Hepatocyte (in vitro differentiated cells): ENCODE results near the gene CEACAM7. TPM values are rescaled to one million over a fixed set of nuclear protein-coding genes. Genes with fewer than 3 reads are reported as not detected.

Experiments
- DNase-seq: peaks from one replicate; pipeline ENCODE4 v3.0.0-alpha.2; 2016; ENCODE audit warnings: low spot score
- H2AFZ ChIP-seq: fragments of 200-600 bp; sonication (generic); 2 replicates; pipeline ENCODE4 v1.6.0; 2016; ENCODE audit warnings: antibody characterized with exemption, mild to moderate bottlenecking
- H3K27ac ChIP-seq: fragments of 200-600 bp; sonication (generic); 2 replicates; pipeline ENCODE4 v1.5.1; 2016; ENCODE audit warnings: mild to moderate bottlenecking
- H3K27me3 ChIP-seq: fragments of 200-600 bp; sonication (generic); 2 replicates; pipeline ENCODE4 v1.6.1; 2016
- H3K36me3 ChIP-seq: fragments of 200-600 bp; sonication (generic); replicated peaks from 2 replicates; pipeline ENCODE4 v1.5.1; 2016; ENCODE audit warnings: low read depth; ENCODE audit not compliant: insufficient read depth
- H3K4me1 ChIP-seq: fragments of 200-600 bp; sonication (generic); 2 replicates; pipeline ENCODE4 v1.5.1; 2016; ENCODE audit warnings: mild to moderate bottlenecking, moderate library complexity; ENCODE audit not compliant: insufficient read depth
- H3K4me2 ChIP-seq: fragments of 200-600 bp; sonication (generic); 2 replicates; pipeline ENCODE4 v1.6.0; 2016
- H3K4me3 ChIP-seq: fragments of 200-600 bp; sonication (generic); 2 replicates; pipeline ENCODE4 v1.5.1; 2016; ENCODE audit warnings: mild to moderate bottlenecking
- H3K79me2 ChIP-seq: fragments of 200-600 bp; sonication (generic); 2 replicates; pipeline ENCODE4 v1.6.0; 2017; ENCODE audit warnings: mild to moderate bottlenecking
- H3K9me2 ChIP-seq: fragments of 200-600 bp; sonication (generic); replicated peaks from 2 replicates; pipeline ENCODE4 v1.6.0; 2017; ENCODE audit warnings: mild to moderate bottlenecking; ENCODE audit not compliant: insufficient read depth
- H3K9me3 ChIP-seq: fragments of 200-600 bp; sonication (generic); 2 replicates; pipeline ENCODE4 v1.5.1; 2016; ENCODE audit warnings: low read depth, mild to moderate bottlenecking
- H4K20me1 ChIP-seq: fragments of 200-600 bp; sonication (generic); 2 replicates; pipeline ENCODE4 v1.6.0; 2016; ENCODE audit warnings: mild to moderate bottlenecking; ENCODE audit not compliant: insufficient read depth, poor library complexity, severe bottlenecking
- CTCF ChIP-seq: fragments of 200-600 bp; sonication (generic); IDR thresholded peaks from 2 replicates; pipeline ENCODE4 v1.5.1; 2016; ENCODE audit warnings: antibody characterized with exemption, mild to moderate bottlenecking; ENCODE audit not compliant: poor library complexity
- EZH2 ChIP-seq: fragments of 200-600 bp; sonication (generic); IDR thresholded peaks from 2 replicates; pipeline ENCODE4 v1.6.1; 2016; ENCODE audit warnings: antibody characterized with exemption, mild to moderate bottlenecking, borderline replicate concordance
- EZH2phosphoT487 ChIP-seq: fragments of 200-600 bp; sonication (generic); IDR thresholded peaks from one replicate; pipeline ENCODE4 v1.6.1; 2018; ENCODE audit warnings: antibody characterized with exemption, mild to moderate bottlenecking, low read depth, moderate library complexity; ENCODE audit not compliant: unreplicated experiment, severe bottlenecking
- WGBS: methylation state at CpG from one replicate; pipeline ENCODE4 v1.1.6; 2016; ENCODE audit warnings: low lambda C conversion rate; ENCODE audit errors: missing lambda C conversion rate; 5-methylcytosine and 5-hydroxymethylcytosine counted together
- polyA plus RNA-seq: library from polyadenylated mRNA; unstranded; fragments of >200 nt; fragmentation: Nextera tagmentation; extraction: Ambion mirVana; gene quantifications from 2 replicates; pipeline ENCODE4 v1.2.1, GENCODE V29; 2016
- total RNA-seq: library from RNA; depleted of rRNA; stranded (reverse); fragments of >200 nt; gene quantifications from 2 replicates; pipeline ENCODE4 v1.2.3, GENCODE V29; 2014

The CEACAM7 gene
- total and polyA plus RNA-seq, 2 experiments from 2014 or later = 2.7 TPM; not detected in 1

GRCh38 chr19:41627966-41628675 lies 59.9 kb downstream of the CEACAM7 start:
- DNase-seq = no peak
- no peaks in the 10 kb centered on the region for H3K9me2 ChIP-seq
- H3K9me3 ChIP-seq = no peaks in the 10 kb centered on the region
- no peak overlapping the region for H3K4me2 ChIP-seq
- no peak overlapping the region for H2AFZ ChIP-seq
- H3K4me3 ChIP-seq = no peak overlapping the region
- WGBS = 50% methylated on average over 8 of the region's 8 CpGs
- no peaks in the 10 kb centered on the region for H4K20me1 ChIP-seq
- TF ChIP-seq EZH2phosphoT487 (no peak), CTCF (no peak), EZH2 (no peak)
- H3K36me3 ChIP-seq = no peaks in the 10 kb centered on the region
- H3K27ac ChIP-seq = no peak overlapping the region
- no peaks in the 10 kb centered on the region for H3K4me1 ChIP-seq
- no peaks in the 10 kb centered on the region for H3K79me2 ChIP-seq
- H3K27me3 ChIP-seq = no peaks in the 10 kb centered on the region

GRCh38 chr19:41626877-41627276 lies 61.2 kb downstream of the CEACAM7 start, which contains the start of gene CEACAM4:
CEACAM4 (minus strand) TSS chr19:41627074; CDS start chr19:41626963, 111 bp downstream.
- no peak within 1 kb of the TSS for H3K27ac ChIP-seq
- no peak for DNase-seq
- no peaks in the 10 kb centered on the region for H3K36me3 ChIP-seq
- no peak within 1 kb of the TSS for H3K4me2 ChIP-seq
- no peaks in the 10 kb centered on the region for H4K20me1 ChIP-seq
- H3K79me2 ChIP-seq = no peaks in the 10 kb centered on the region
- no peaks in the 10 kb centered on the region for H3K4me1 ChIP-seq
- no peaks in the 10 kb centered on the region for H3K9me2 ChIP-seq
- no peaks in the 10 kb centered on the region for H3K9me3 ChIP-seq
- H3K4me3 ChIP-seq = no peak within 1 kb of the TSS
- no peak within 1 kb of the TSS for H2AFZ ChIP-seq
- no peaks in the 10 kb centered on the region for H3K27me3 ChIP-seq
- 66% methylated on average over 7 of the region's 7 CpGs for WGBS
- TF ChIP-seq EZH2 = no peak
- no peak for TF ChIP-seq EZH2phosphoT487
- no peak for TF ChIP-seq CTCF

GRCh38 chr19:41626278-41626677 lies 61.8 kb downstream of the CEACAM7 start:
- H3K4me1 ChIP-seq = no peaks in the 10 kb centered on the region
- no peak for TF ChIP-seq EZH2
- TF ChIP-seq EZH2phosphoT487 = no peak
- no peak for TF ChIP-seq CTCF
- H3K27me3 ChIP-seq = no peaks in the 10 kb centered on the region
- WGBS = 45% methylated on average over 3 of the region's 3 CpGs
- no peak overlapping the region for H3K4me2 ChIP-seq
- no peak overlapping the region for H3K27ac ChIP-seq
- no peaks in the 10 kb centered on the region for H3K9me3 ChIP-seq
- H3K4me3 ChIP-seq = no peak overlapping the region
- H4K20me1 ChIP-seq = no peaks in the 10 kb centered on the region
- DNase-seq = no peak
- no peak overlapping the region for H2AFZ ChIP-seq
- no peaks in the 10 kb centered on the region for H3K9me2 ChIP-seq
- H3K79me2 ChIP-seq = no peaks in the 10 kb centered on the region
- no peaks in the 10 kb centered on the region for H3K36me3 ChIP-seq
